ENCODE data around the gene MID1IP1.
A peak's percentile ranks its signal among the peaks of the same experiment; 100 is the strongest.

MID1IP1 gene

GRCh38 chrX:38774249-38774648 lies 27.0 kb upstream of the MID1IP1 start:
- H3K4me3 ChIP-seq (ENCODE audit: low read length), result no peak overlapping the region
- TF ChIP-seq CTCF (IDR thresholded peaks at IDR 0.05; ENCODE audit: insufficient read depth, low read depth, low read length, missing control alignments), result no peak
- peak; percentile 0 for DNase-seq (ENCODE audit: low read depth)

GRCh38 chrX:38796946-38797345 lies 4.3 kb upstream of the MID1IP1 start:
- no peak for TF ChIP-seq CTCF (IDR thresholded peaks at IDR 0.05; ENCODE audit: insufficient read depth, low read depth, low read length, missing control alignments)
- DNase-seq (ENCODE audit: low read depth), result peak; percentile 50
- H3K4me3 ChIP-seq (ENCODE audit: low read length), result no peak overlapping the region

GRCh38 chrX:38798956-38799355 lies 2.3 kb upstream of the MID1IP1 start:
- no peak for TF ChIP-seq CTCF (IDR thresholded peaks at IDR 0.05; ENCODE audit: insufficient read depth, low read depth, low read length, missing control alignments)
- DNase-seq (ENCODE audit: low read depth), result peak; percentile 42
- H3K4me3 ChIP-seq (ENCODE audit: low read length), result no peak overlapping the region

- DNase-seq (ENCODE audit: low read depth), result no peak
- H3K4me3 ChIP-seq (ENCODE audit: low read length), result no peak overlapping the region
- no peak for TF ChIP-seq CTCF (IDR thresholded peaks at IDR 0.05; ENCODE audit: insufficient read depth, low read depth, low read length, missing control alignments)
These were observed 1.2 kb upstream of the MID1IP1 start for GRCh38 chrX:38799995-38800580.

GRCh38 chrX:38803243-38803587 lies 2.0 kb downstream of the MID1IP1 start:
- H3K4me3 ChIP-seq (ENCODE audit: low read length), result peak overlapping the region; percentile 63
- DNase-seq (ENCODE audit: low read depth), result peak; percentile 7
- no peak for TF ChIP-seq CTCF (IDR thresholded peaks at IDR 0.05; ENCODE audit: insufficient read depth, low read depth, low read length, missing control alignments)

- no peak for TF ChIP-seq CTCF (IDR thresholded peaks at IDR 0.05; ENCODE audit: insufficient read depth, low read depth, low read length, missing control alignments)
- peak; percentile 69 for DNase-seq (ENCODE audit: low read depth)
- peak overlapping the region; percentile 63 for H3K4me3 ChIP-seq (ENCODE audit: low read length)
These were observed 2.6 kb downstream of the MID1IP1 start for GRCh38 chrX:38803588-38804431.

GRCh38 chrX:38804432-38804681 lies 3.1 kb downstream of the MID1IP1 start:
- DNase-seq (ENCODE audit: low read depth), result no peak
- TF ChIP-seq CTCF (IDR thresholded peaks at IDR 0.05; ENCODE audit: insufficient read depth, low read depth, low read length, missing control alignments), result no peak
- H3K4me3 ChIP-seq (ENCODE audit: low read length), result peak overlapping the region; percentile 63
